H1 (cell line): ENCODE data around the gene LAG3. TPM values are rescaled to one million over a fixed set of nuclear protein-coding genes. Genes with fewer than 3 reads are reported as not detected.

Source experiments
- CTCF ChIA-PET: fragments of 300-600 bp; sonication (Branson Sonifier 250); formaldehyde crosslinking; loops from one replicate; lab custom pipeline; 2021; ENCODE audit not compliant: partially characterized antibody; lab: Charles Lee
- POLR2A ChIA-PET: fragments of 300-600 bp; sonication (Branson Sonifier 250); formaldehyde crosslinking; loops from one replicate; lab custom pipeline; 2021; ENCODE audit warnings: inconsistent platforms; ENCODE audit not compliant: partially characterized antibody; lab: Charles Lee
- DNase-seq, 2 experiments: peaks; one replicate each; pipeline versions ENCODE4 v3.0.0 to v3.0.0-alpha.2; 2010 to 2022; ENCODE audit warnings: low spot score in 2 of 2, low read depth in 1 of 2, mixed read lengths in 1 of 2
- FAIRE-seq: peaks from 2 replicates; lab custom pipeline; 2011; peaks lifted over from hg19 to GRCh38; lab: Jason Lieb, UNC
- H2AFZ ChIP-seq: 2 replicates; pipeline ENCODE4 v1.8.1; 2012; ENCODE audit warnings: low read length, inconsistent platforms
- H2AK5ac ChIP-seq: 2 replicates; pipeline ENCODE4 v1.6.1; 2013; ENCODE audit warnings: low read depth, low read length
- H2BK120ac ChIP-seq: replicated peaks from 2 replicates; pipeline ENCODE3; 2013; ENCODE audit warnings: low read depth, low read length, inconsistent platforms
- H2BK12ac ChIP-seq: 2 replicates; pipeline ENCODE4 v1.6.1; 2013; ENCODE audit warnings: low read depth, low read length
- H2BK15ac ChIP-seq: 2 replicates; pipeline ENCODE4 v1.6.1; 2013; ENCODE audit warnings: low read length
- H2BK20ac ChIP-seq: 2 replicates; pipeline ENCODE4 v1.6.1; 2013; ENCODE audit warnings: low read length
- H2BK5ac ChIP-seq: 2 replicates; pipeline ENCODE4 v1.6.1; 2013; ENCODE audit warnings: low read depth, low read length
- H3K14ac ChIP-seq: 2 replicates; pipeline ENCODE4 v1.6.1; 2013; ENCODE audit warnings: inconsistent platforms; ENCODE audit not compliant: insufficient read length
- H3K18ac ChIP-seq: 2 replicates; pipeline ENCODE4 v1.6.1; 2013; ENCODE audit warnings: low read length; ENCODE audit errors: extremely low read depth
- H3K23ac ChIP-seq: 2 replicates; pipeline ENCODE4 v1.6.1; 2013; ENCODE audit warnings: inconsistent platforms; ENCODE audit not compliant: insufficient read length
- H3K23me2 ChIP-seq: 2 replicates; pipeline ENCODE4 v1.6.1; 2013; ENCODE audit warnings: low read depth, low read length
- H3K27ac ChIP-seq: 2 replicates; pipeline ENCODE4 v1.6.1; 2011; ENCODE audit warnings: low read depth, low read length, inconsistent platforms
- H3K27me3 ChIP-seq, 4 experiments: replicated peaks in 1 of 4; 1 replicate in 1 of 4; 2 replicates in 3 of 4; pipeline versions ENCODE4 v1.6.1 to v1.8.1; 2011 to 2013; ENCODE audit warnings: low read length in 3 of 4, mild to moderate bottlenecking in 3 of 4, inconsistent platforms in 2 of 4, mixed read lengths in 2 of 4, moderate library complexity in 1 of 4; ENCODE audit not compliant: control insufficient read depth in 3 of 4, insufficient read depth in 3 of 4; ENCODE audit errors: extremely low read depth in 1 of 4
- H3K36me3 ChIP-seq, 4 experiments: 2 replicates each; pipeline versions ENCODE4 v1.6.1 to v1.8.1; 2011 to 2013; ENCODE audit warnings: mild to moderate bottlenecking in 4 of 4, low read length in 3 of 4, moderate library complexity in 2 of 4, control low read depth in 1 of 4, inconsistent platforms in 1 of 4; ENCODE audit not compliant: insufficient read depth in 4 of 4, control insufficient read depth in 2 of 4
- H3K4ac ChIP-seq: replicated peaks from 2 replicates; pipeline ENCODE3; 2013; ENCODE audit warnings: low read length, low read depth, mixed read lengths, inconsistent platforms; ENCODE audit not compliant: insufficient read length
- H3K4me1 ChIP-seq, 4 experiments: replicated peaks in 1 of 4; 1 replicate in 1 of 4; 2 replicates in 3 of 4; pipeline versions ENCODE4 v1.6.1 to v1.8.1; 2011 to 2013; ENCODE audit warnings: low read length in 3 of 4, inconsistent platforms in 2 of 4, mixed read lengths in 1 of 4; ENCODE audit not compliant: insufficient read depth in 4 of 4, control insufficient read depth in 3 of 4
- H3K4me2 ChIP-seq, 2 experiments: 2 replicates each; pipeline versions ENCODE4 v1.6.1 to v1.8.1; 2011 to 2013; ENCODE audit warnings: low read depth in 2 of 2, low read length in 2 of 2, control low read depth in 1 of 2, inconsistent platforms in 1 of 2, mild to moderate bottlenecking in 1 of 2; ENCODE audit not compliant: insufficient read depth in 1 of 2
- H3K4me3 ChIP-seq, 4 experiments: fragments of 200-600, 300-600 bp in 1 of 4; sonication (generic), shearing (Covaris generic), sonication (Bioruptor Twin) in 1 of 4; 2 replicates each; pipeline versions ENCODE4 v1.5.1 to v1.8.1; 2011 to 2016; ENCODE audit warnings: low read length in 4 of 4, low read depth in 3 of 4, control low read depth in 2 of 4, inconsistent platforms in 2 of 4, mild to moderate bottlenecking in 2 of 4, mixed read lengths in 1 of 4, moderate library complexity in 1 of 4; ENCODE audit not compliant: insufficient read depth in 2 of 4; ENCODE audit errors: extremely low read depth in 1 of 4
- H3K56ac ChIP-seq: replicated peaks from 2 replicates; pipeline ENCODE3; 2013; ENCODE audit warnings: low read depth, mild to moderate bottlenecking, mixed read lengths, low read length, inconsistent platforms; ENCODE audit not compliant: insufficient read length
- H3K79me1 ChIP-seq: 2 replicates; pipeline ENCODE4 v1.6.1; 2013; ENCODE audit warnings: low read depth, low read length, control low read depth
- H3K79me2 ChIP-seq, 2 experiments: 2 replicates each; pipeline versions ENCODE4 v1.6.1 to v1.8.1; 2012 to 2013; ENCODE audit warnings: low read length in 2 of 2, mild to moderate bottlenecking in 2 of 2, inconsistent platforms in 1 of 2; ENCODE audit not compliant: insufficient read depth in 2 of 2, control insufficient read depth in 1 of 2
- H3K9ac ChIP-seq, 4 experiments: replicated peaks in 1 of 4; 1 replicate in 1 of 4; 2 replicates in 3 of 4; pipeline versions ENCODE4 v1.6.1 to v1.8.1; 2011 to 2013; ENCODE audit warnings: low read depth in 3 of 4, low read length in 3 of 4, control low read depth in 2 of 4, mild to moderate bottlenecking in 2 of 4, moderate library complexity in 2 of 4, inconsistent platforms in 1 of 4; ENCODE audit errors: extremely low read depth in 1 of 4
- H3K9me3 ChIP-seq, 2 experiments: 2 replicates each; pipeline versions ENCODE4 v1.6.1 to v1.8.1; 2012 to 2013; ENCODE audit warnings: mild to moderate bottlenecking in 2 of 2, moderate library complexity in 2 of 2, control low read depth in 1 of 2, inconsistent platforms in 1 of 2, low read depth in 1 of 2, low read length in 1 of 2, mixed read lengths in 1 of 2; ENCODE audit not compliant: insufficient read depth in 2 of 2
- H4K20me1 ChIP-seq, 2 experiments: replicated peaks in 1 of 2; 2 replicates each; pipeline versions ENCODE3 to v1.8.1; 2011 to 2013; ENCODE audit warnings: inconsistent platforms in 2 of 2, low read length in 2 of 2, mild to moderate bottlenecking in 1 of 2; ENCODE audit not compliant: insufficient read depth in 2 of 2, control insufficient read depth in 1 of 2
- H4K5ac ChIP-seq: 2 replicates; pipeline ENCODE4 v1.6.1; 2013; ENCODE audit warnings: low read length, low read depth, mixed read lengths, inconsistent platforms; ENCODE audit not compliant: insufficient read length
- H4K8ac ChIP-seq: 2 replicates; pipeline ENCODE4 v1.8.0; 2013; ENCODE audit warnings: mild to moderate bottlenecking, moderate library complexity, low read length, inconsistent platforms; ENCODE audit not compliant: insufficient read depth; ENCODE audit errors: extremely low read depth
- H4K91ac ChIP-seq: replicated peaks from 2 replicates; pipeline ENCODE3; 2013; ENCODE audit warnings: low read length, mixed read lengths, inconsistent platforms; ENCODE audit not compliant: insufficient read length
- EGR1 ChIP-seq: IDR thresholded peaks from 2 replicates; pipeline ENCODE4 v1.6.1; 2011; ENCODE audit warnings: low read depth, low read length, borderline replicate concordance
- RAD21 ChIP-seq, 2 experiments: IDR thresholded peaks in 1 of 2; conservative IDR thresholded peaks in 1 of 2; 2 replicates each; pipeline ENCODE4 v1.6.1; 2011; ENCODE audit warnings: low read depth in 2 of 2, low read length in 2 of 2, improper control_type of control experiment in 1 of 2, inconsistent platforms in 1 of 2, mild to moderate bottlenecking in 1 of 2, moderate library complexity in 1 of 2
- TEAD4 ChIP-seq: IDR thresholded peaks from 2 replicates; pipeline ENCODE4 v1.6.1; 2012; ENCODE audit warnings: low read depth, low read length, inconsistent platforms, mixed read lengths
- WGBS, 2 experiments: shearing (Covaris generic) in 1 of 2; methylation state at CpG; one replicate each; pipeline versions ENCODE4 v1.1.6 to v1.1.7; 2013 to 2015; ENCODE audit warnings: low lambda C conversion rate in 2 of 2, mixed read lengths in 2 of 2, inconsistent platforms in 1 of 2, low coverage in 1 of 2, missing lambda C conversion rate in 1 of 2; ENCODE audit not compliant: insufficient replicate concordance in 2 of 2, insufficient coverage in 1 of 2, insufficient read length in 1 of 2; ENCODE audit errors: extremely low coverage in 1 of 2, missing lambda C conversion rate in 1 of 2; 5-methylcytosine and 5-hydroxymethylcytosine counted together
- polyA plus RNA-seq, 7 experiments: library from polyadenylated mRNA; depleted of rRNA in 3 of 7; stranded (reverse) in 5 of 7; unstranded in 2 of 7; fragments of >200 nt in 5 of 7; fragments of 200-250 nt in 2 of 7; gene quantifications; 1 replicate in 5 of 7; 2 replicates in 1 of 7; 4 replicates in 1 of 7; pipeline versions ENCODE4 v1.2.1 to v1.2.3, GENCODE V29; 2011 to 2013; ENCODE audit warnings: missing spikeins in 2 of 7, mixed read lengths in 2 of 7
- total RNA-seq: library from RNA; stranded (reverse); fragmentation: NEBNext Ultra II Directional; extraction: Animal tissue kit (Norgen Biotek cat#: 25700); gene quantifications from 2 replicates; pipeline ENCODE4 v1.2.1, GENCODE V29; 2021

LAG3 gene
- total and polyA plus RNA-seq, 2 of the 8 experiments (the other 6 are each of a cell fraction or from before 2014, with no cell fraction given), result 1.1 to 3.1 TPM

DNA sequence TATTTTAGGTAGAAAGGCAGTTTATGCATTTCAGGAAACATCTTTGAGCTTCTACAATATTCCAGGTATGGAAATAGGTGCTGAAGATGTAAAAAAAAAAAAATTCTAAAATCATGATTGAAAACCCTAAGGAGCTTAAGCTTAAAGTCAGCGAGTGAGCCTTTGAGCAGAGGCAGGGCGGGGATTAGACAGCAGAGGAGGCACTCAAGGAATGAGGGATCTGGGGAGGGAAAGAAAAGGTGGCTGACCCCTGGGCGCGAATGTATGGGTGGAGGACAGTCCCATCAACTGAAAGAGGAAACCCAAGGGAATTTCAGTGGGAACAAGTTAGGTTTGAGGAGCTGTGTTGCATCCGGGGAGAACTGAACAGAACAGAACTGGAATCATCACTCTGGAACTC, 12.6 kb upstream of the LAG3 start:
- Histone ChIP-seq H2BK5ac (peak overlapping the region; percentile 32; the same call in 1 of the 2 replicates), H3K4me3 (no peak overlapping the region), H2BK15ac (peak overlapping the region; percentile 74; the same call in 1 of the 2 replicates), H2AK5ac (no peak overlapping the region), H2BK120ac (no peak overlapping the region), H3K23me2 (no peaks in the 10 kb centered on the region; the same call in 1 of the 2 replicates), H2AFZ (no peak overlapping the region), H3K9me3 (no peaks in the 10 kb centered on the region), H3K27me3 (no peaks in the 10 kb centered on the region), H4K20me1 (no peaks in the 10 kb centered on the region), H3K14ac (no peak overlapping the region), H3K18ac (no peak overlapping the region; the same call in 1 of the 2 replicates), H3K4me2 (no peak overlapping the region), H4K8ac (peak overlapping the region; percentile 58; the same call in 1 of the 2 replicates), H3K4ac (no peak overlapping the region), H3K79me2 (no peaks in the 10 kb centered on the region), H3K9ac (no peak overlapping the region), H2BK20ac (no peak overlapping the region; the same call in none of the 2 replicates), H4K91ac (no peak overlapping the region), H3K56ac (no peak overlapping the region), H3K79me1 (no peaks in the 10 kb centered on the region), H3K4me1 (peaks cover 0 to 10% (median 3%) of the 10 kb centered on the region in 4 experiments; a peak in 4 of 7 replicates), H3K27ac (no peak overlapping the region), H2BK12ac (no peak overlapping the region), H4K5ac (no peak overlapping the region), H3K36me3 (no peaks in the 10 kb centered on the region), H3K23ac (no peak overlapping the region)
- TF ChIP-seq EGR1 (no peak), RAD21 (IDR thresholded peaks at IDR 0.05 in 1 of 2, conservative IDR thresholded peaks at IDR 0.05 in 1 of 2; ENCODE audit: low read depth in 2 of 2, low read length in 2 of 2) (no peak), TEAD4 (no peak)
- ChIA-PET CTCF (interaction anchor here (0.7 to 16.3 kb wide), 11 partner anchors 15 to 1919 kb away, joined by 3 to 427 read pairs (median 5); partner anchors contain the start of genes CD4, GPR162, LAG3 and PTMS), POLR2A (interaction anchor here (0.7 to 4.3 kb wide), 18 partner anchors 10 to 166 kb away, joined by 3 to 19 read pairs (median 4); partner anchors contain the start of gene LAG3)
- WGBS, 2 experiments, result 91% methylated on average over 5 of the region's 5 CpGs; no CpG with 5 or more reads in 1 of the 2 experiments
- DNase-seq (no peak), FAIRE-seq (no peak)
